GM18870 (cell line): ENCODE results near the gene E2F1.

Source experiments
- ATAC-seq: cut with Tn5 transposase; IDR thresholded peaks from one replicate; pipeline ENCODE4 v1.9.1; 2021; ENCODE audit warnings: moderate library complexity; ENCODE audit not compliant: unreplicated experiment

The E2F1 gene

DNA sequence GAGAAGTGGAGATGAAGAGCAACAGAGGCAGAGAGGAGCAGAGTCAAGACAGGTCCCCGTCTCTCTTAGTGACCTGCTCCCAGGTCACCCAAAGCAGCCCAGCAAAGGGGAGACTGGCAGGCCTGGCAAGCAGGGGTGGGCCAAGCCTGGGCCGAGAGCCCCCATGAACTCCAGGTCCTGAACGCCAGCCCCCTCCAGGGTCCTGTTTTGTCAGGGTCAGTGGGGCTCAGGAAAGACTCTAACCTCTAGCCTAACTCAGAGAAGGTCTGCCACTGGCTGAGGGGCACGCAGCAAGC is 13.1 kb downstream of the E2F1 start:
- ATAC-seq: no peak

DNA sequence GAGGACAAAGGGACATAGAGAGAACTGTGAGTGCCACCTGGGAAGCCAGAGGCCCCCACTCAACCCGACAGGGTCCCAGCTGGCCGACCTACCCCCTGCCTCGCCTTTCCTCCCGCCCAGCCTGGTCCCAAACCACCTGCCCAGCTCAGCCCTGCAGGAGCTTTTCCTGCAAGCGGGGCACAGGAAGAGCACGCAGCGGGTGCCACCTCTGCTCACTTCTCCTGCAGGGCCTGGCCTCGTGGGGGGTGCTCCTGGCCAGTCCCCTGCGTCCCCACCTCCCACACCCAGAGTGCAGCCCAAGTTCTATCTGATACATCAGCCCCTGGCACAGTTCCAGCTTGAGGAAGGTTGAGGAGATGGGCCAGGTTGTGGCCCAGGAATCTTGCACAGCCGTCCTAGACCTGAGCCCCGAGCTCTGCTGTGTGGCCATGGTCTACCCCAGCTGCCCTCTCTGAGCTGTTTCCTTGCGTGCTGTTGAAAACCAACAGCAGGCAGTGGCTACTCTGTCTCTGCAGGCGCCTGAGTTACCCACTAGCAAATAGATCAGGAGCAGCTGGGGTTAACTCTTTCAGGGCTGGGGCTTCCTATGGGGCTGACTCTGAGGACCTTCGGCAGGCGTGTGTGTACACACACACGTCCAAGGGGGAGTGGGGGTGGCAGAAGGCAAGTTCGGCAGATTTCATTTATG is 13.6 kb downstream of the E2F1 start:
- ATAC-seq: no peak

DNA sequence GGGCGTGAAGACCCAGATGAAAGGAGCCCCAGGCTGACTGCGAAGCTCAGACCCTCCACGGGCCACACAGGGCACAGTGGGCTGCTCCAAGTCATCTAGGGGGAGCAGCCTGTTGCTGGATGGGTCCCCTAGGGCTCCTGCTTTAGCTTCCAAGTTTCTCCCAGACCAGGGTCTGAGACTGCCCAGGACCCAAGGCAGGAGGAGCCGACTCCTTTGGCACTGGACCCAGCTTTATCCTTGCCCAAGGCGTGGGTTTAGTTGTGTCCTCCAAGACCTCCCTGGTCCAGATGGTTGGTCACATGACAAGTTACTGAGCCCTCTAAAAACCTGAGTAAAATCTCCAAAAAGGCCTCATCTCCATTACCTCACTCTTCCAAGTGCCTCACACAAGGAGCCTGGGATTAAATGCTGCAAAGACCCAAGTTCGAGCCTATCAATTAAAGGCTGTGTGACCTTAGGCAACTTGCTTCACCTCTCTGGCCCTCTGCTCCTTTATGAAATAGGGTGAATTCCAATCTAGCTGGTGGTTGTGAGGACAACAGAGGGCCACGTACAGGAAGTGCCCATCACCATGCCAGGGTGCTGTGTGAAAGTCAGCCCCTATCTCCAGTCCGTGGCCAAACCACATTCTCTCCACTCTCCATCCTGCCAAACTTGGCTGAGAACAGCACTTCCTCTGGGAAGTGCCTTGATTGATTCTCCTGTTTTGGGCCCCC is 14.5 kb downstream of the E2F1 start:
- no peak for ATAC-seq

DNA sequence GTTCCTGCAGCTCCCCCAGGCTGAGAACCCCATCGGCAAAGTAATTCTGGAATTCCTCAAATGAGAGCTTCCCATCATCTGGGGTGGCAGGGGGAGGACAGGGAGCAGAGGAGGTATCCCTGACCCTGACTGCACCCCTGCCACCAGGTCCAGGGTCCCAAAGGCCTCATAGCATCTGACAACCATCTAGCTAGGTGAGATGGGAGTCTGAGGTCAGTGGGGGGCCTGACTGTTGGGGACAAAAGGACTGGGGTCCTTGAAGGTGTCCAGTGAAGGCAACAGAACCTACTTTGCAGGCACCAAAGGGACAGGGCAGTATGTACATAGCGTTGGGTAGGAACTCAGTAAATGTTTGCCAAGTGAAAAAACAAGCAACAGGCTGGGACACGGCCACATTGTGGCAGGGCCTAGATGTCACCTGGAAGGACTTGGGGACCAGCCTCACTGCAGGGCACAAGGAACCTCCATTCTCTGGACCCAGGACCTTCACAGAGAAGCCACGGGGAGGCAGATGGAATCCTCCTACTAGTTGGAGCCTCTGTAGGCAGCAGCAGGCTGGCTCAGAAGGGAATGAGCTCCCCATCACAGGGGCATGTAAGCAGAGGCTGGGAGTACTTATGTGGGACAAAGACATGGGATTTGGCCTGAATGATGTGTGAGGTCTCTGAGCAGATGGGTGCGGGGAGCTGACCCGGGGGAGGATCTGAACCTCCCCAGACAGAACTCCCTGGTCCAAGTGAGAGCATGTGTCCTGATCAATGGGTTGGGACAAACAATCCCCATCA is 15.3 kb downstream of the E2F1 start:
- ATAC-seq: no peak

DNA sequence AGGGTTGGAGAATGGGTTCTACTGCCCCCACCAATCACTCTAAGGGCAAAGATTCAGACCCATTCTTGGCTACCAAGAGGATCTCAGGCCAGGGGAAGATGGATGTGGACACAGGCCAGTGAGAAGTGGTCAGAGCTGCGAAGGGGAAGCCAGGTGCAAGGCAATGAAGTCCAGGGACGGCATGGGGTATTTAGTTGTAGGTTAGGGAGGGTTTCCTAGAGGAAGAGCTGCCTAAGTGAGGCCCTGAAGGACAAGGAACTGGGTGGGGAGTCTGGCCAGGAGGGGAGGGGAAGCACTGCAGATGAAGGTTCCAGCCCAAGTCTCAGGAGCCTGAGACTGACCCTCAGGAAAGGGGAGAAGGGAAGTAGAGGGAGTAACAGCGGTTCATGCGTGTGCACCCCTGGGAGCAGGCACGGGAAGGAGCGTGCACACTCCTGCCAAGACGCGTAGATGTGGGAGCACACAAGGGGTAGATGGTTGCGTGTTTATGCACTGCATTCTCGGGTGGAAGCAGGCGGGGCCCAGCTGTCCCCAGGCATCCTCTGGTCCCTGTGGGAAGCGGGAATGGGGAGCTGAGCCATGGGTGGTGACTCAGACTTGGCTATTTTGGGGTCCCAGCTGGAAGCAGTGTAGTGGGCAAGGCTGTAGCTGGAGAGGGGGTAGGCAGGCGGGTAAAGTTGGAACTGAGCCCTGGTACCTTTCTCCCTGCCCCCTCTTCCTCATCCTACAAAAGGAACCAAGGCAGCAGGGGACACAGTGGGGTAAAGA is 16.1 kb downstream of the E2F1 start:
- no peak for ATAC-seq

DNA sequence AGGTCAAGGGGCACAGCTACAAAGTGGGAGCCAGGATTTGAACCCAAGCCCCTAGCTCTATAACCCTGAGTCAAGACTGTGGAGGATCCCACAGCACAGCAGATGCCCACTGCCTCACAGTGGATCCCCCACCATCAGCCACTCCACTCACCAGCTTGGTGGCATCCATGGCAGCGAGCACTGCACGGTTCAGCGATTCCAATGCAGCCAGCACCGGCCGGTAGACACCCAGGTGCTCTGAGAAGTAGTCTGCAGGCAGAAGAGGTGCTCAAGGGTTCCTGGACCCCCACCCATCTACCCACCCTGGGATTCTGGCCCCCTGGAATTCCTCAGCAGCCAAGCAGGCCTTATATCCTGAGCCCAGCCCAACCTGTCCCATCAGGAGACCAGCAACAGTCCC is 17.0 kb downstream of the E2F1 start:
- no peak for ATAC-seq

DNA sequence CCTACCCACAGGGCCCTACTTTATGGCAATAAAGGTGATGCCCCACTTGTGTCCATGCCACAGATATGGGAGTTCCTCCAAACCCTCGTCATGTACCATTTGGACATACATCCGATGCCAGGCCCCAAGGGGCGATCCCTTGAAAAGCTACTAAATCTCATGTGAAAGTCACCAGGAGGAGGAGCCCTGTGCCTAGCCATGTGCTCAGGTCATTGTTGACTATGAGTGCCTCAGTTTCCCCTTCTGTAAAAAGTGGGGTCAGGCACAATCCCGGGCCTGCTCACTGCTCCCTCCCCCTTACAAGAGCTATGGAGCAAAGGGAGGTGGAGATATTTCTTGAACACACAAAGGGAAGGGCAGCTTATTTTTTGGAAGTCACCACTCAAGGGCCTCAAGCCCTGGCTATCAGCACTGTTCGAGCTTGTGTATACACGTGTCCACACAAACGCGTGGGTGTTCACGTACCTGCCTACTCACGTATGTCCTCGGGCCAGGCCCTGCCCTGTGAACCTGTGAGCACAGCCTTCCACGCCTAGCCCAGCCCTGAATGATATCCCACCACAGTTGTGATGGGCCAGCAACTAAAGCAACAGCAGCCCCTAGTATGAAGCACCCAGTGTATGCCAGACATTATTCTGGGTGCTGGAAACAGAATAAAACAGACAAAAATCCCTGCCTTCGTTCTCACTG is 17.6 kb downstream of the E2F1 start:
- ATAC-seq: no peak

DNA sequence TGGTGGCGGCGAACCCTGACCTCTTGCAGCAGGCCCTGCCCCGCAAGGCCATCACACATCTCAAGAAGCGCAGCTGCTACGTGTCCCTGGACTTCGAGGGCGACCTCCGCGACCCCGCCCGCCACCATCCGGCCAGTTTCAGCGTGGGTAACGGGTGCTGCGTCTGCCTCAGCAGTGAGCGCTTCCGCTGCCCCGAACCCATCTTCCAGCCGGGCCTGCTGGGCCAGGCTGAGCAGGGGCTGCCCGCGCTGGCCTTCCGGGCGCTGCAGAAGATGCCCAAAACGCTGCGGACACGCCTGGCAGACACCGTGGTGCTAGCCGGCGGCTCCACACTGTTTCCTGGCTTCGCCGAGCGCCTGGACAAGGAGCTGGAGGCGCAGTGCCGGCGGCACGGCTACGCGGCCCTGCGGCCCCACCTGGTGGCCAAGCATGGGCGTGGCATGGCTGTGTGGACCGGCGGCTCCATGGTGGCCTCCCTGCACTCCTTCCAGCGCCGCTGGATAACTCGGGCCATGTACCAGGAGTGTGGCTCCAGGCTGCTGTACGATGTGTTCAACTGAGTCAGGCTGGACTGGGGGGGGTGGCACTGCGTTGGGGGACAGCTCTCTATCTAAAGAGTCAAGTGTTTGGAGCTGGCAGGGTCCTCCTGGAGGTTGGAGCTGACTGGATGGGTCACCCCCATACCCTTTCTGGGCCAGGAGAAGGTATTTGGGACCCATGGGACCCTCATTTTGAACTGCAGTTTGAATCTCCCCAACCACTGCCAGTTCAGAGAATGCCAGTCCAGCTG is 18.3 kb downstream of the E2F1 start:
- no peak for ATAC-seq

DNA sequence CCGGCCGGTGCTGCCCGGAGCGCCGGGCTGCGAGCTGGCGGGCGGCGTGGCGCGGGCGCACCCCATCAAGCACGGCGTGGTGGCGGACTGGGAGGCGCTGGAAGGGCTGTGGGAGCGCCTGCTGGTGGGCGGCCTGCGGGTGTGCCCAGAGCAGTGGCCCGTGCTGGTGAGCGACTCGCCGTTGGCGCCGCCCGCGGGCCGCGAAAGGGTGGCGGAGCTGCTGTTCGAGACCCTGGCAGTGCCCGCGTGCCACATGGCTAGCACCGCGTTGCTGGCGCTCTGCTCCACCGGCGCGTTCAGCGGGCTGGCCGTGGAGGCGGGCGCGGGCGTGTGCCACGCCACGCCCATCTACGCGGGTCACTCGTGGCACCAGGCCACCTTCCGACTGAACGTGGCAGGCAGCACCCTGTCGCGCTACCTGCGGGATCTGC is 18.9 kb downstream of the E2F1 start:
- no peak for ATAC-seq

DNA sequence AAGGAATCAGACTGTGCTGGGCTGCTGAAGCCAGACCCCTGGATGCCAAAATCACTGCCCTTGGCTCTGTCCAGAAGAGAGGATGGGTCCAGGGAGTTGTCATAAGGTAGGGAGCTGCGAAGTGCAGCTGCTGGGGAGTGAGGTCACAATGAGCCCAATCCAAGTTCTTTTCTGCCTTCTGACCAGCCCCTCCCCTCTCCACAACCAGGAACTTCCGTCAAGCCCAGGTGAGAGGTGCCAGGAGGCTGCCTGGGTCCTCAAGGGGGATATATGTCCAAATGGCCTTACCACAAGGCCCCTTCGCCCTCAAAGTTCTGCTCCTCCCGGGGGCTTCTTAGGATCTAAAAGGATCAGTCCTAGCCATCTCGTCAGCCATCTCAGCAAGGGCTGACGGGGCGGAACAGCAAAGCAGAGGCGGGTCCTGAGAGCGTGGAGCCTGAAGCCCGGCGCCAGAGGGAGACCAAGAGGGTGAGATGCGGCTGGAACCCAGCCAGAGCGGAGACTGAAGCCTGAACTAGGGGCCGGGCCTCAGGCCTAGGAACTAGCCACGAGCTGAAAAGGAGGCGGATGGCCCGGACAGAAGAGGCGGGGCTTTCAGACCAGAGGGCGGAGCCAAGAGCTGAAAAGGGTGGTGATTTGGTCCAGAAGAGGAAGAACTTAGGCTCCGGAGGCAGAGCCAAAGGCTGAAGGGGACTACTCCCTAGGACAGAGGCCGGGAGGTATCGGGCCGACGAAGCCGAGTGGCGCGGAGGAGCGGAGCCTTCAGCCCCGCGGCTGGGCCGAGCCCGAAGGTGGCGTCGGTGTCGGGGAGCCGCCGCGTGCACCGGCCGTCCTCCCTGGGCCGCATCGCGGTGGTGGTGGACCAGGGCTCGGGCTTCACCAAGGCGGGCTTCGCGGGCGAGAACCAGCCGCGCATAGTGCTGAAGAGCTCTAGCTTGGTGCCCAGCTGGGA is 19.6 kb downstream of the E2F1 start, which contains the start of gene ACTL10:
ACTL10 (plus strand) TSS at position 651 of the 952 bp plus-strand sequence. CDS start 555 bp downstream, outside the sequence.
- ATAC-seq: peak; percentile 74

DNA sequence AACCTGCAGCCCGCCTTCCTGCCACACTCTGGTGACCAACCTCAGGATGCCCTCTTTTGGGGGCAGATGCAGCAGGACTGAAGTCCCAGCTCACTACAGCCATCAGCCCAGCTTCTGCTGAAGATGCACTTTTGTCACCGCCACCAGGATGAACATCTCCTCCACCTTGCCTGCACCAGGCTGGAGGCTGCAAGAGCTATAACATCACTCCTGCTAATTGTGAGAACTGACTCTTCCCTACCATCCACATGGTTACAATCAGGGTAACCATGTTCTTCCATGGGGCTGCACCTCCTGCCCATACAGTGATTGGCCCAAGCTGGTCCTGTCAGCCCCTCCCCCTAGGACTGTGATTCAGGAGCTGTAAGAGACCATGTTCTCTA is 21.4 kb downstream of the E2F1 start:
- no peak for ATAC-seq

DNA sequence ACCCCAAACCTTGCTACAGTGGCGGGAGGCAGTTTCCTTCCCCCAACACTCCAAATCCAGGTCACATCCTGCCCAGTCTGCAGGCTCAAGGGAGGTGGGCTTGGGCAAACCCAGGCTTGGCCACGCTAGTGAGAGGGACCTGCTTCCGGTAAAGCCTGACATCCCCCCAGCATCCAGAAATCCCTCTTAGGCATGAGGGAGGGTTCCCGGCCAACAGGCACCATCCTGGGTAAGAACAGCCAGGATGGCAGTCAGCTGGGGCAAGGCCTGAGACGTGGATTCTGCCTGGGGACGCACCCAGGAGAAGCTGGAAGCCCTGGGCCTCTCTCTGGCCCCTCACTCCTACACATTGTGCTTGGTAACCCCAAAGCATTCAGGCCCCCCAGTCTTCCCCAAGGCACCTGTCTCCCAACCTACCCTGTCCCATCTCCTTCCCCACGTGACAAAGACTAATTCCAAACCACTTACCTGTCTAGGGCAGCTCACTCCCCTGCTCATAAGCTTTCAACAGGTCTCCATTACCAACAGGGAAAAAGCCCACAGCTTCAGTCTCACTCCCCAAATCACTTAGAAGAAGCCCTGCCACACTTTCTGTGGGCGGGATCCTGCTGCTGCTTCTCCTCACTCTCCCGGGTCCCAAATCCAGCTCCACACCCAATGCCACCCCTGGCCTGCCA is 22.0 kb downstream of the E2F1 start:
- ATAC-seq: no peak

DNA sequence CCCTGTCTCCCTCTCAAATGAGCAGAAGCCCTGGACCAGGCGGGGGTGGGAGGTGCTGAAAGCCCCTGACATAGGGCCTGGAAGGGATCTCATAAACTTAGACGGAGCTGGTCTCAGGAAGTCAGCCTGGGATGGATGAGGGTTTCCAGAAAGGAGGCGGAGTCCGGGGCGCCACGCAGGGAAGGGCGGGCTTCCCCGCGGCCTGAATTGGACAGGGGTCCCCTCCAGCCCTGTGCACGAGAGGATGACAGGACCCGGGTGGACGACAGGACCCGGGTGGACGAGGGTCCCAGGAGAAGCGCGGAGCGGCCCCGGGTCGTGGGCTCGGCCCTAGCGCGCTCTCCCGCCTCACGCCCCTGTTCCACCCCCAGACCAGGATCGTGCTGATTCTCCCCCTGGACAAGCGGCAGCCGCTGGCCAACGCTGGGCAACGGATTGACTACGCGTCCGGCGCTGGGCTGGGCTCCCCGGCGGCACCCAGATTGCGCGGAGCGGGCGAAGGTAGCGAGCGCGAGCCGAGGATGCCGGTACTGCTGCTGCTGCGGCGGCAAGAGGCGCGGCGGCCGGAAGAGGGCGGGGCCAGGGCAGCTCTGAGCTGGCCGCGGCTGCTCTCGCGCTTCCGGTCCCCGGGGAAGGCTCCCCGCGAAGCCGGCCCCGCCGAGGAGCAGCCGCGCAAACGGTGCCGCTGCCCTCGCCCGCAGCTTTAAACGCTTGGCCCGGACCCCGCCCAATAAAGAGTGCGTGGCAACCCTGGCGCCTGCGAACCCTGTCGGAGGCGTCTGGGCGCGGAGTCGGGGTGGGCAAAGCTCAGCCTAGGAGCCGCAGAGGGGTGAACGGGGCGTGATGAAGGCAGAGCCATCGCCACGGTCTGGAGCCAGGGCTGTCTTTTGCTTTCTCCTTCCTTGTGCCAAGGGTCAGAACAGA is 22.8 kb downstream of the E2F1 start:
- ATAC-seq: no peak

DNA sequence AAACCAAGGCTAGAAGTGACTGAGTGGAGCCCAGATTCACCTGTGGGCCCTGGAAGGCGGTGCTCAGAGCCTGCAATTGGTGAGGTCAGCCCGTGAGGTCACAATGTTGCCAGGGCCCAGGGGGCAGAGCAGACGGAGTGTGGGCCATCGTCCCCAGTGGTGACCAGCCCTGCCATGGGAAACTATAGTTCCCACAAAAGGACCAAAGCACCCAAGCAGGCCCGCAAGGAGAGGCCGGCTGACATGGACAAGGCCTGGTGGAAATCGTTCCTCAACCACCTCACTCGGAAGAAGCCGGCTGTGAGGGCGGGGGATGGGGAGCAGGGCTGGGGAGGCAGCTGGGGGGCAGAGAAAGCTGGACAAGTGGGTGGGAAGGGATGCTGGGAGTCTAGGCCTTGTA is 24.0 kb downstream of the E2F1 start, which contains the start of gene C20orf144:
C20orf144 (plus strand) TSS at position 156 of the 400 bp plus-strand sequence; CDS start at position 175, 19 bp downstream.
- ATAC-seq: no peak

DNA sequence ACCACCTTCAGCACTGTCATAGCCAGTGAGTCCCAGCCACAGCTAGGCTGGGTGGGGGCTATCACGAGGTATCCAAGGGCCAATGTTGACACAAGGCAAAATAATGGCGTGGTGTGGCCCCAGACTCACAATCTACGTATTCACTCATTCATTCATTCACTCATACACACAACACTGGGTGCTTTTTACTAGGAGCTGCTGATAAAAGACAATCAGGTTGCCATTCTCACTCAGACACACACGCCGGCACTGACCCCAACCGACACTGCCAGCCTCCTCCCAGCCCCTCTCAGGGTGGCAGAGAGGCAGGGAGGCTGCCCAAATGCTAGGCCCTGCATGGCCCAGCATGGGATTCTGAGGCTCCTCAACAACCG is 25.5 kb downstream of the E2F1 start:
- no peak for ATAC-seq

DNA sequence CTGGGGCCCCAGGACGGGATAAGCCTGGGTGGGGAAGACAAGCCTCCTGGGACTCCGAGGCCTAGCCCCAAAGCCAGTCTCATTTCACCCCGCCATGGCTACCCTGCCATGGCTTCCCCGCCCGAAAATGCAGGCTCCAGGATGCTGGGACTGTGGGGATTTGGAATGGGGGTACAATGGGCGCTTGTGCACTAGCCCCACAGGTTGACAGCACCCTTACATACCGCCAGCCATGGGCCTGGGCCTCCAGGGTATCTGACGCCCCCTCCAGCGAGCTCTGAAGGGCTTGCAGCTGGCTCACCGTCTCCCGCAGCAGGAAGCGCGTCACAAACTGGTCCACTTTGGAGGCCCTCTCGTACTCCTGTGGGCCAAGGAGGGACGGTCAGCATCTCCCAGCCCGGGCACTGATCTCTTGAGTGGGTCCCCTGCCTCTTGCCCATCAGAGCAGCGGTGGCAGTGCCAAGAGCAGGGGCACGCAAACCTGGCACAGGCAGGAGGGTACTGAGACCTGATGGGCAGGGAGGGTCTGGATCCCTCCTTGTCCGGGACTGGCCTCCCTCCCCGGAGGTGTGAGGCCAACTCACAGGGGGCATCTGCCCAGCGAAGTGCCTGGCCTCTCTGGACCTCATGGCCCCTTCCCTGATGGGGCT is 26.0 kb downstream of the E2F1 start:
- no peak for ATAC-seq
